Osteoblast (primary cell): ENCODE data around the gene TUSC2. TPM values are rescaled to one million over a fixed set of nuclear protein-coding genes. Genes with fewer than 3 reads are reported as not detected.

Experiments used
- DNase-seq: peaks from one replicate; pipeline ENCODE4 v3.0.0; 2011; ENCODE audit warnings: low spot score, mixed read lengths; ENCODE audit not compliant: insufficient read length; ENCODE audit errors: missing footprints
- H2AFZ ChIP-seq: 2 replicates; pipeline ENCODE4 v1.6.0; 2011; ENCODE audit warnings: mild to moderate bottlenecking, low read length
- H3K27ac ChIP-seq: 2 replicates; pipeline ENCODE4 v1.5.1; 2011; ENCODE audit warnings: mild to moderate bottlenecking, low read depth, low read length, moderate library complexity
- H3K27me3 ChIP-seq: 2 replicates; pipeline ENCODE4 v1.6.0; 2012; ENCODE audit warnings: mild to moderate bottlenecking, control low read depth, inconsistent platforms, low read length, moderate library complexity; ENCODE audit not compliant: insufficient read depth
- H3K36me3 ChIP-seq: 2 replicates; pipeline ENCODE4 v1.5.1; 2011; ENCODE audit warnings: mild to moderate bottlenecking, low read length, control low read depth, moderate library complexity; ENCODE audit not compliant: insufficient read depth
- H3K4me1 ChIP-seq: 2 replicates; pipeline ENCODE4 v1.5.1; 2011; ENCODE audit warnings: mild to moderate bottlenecking, low read length, control low read depth, moderate library complexity; ENCODE audit not compliant: insufficient read depth
- H3K4me2 ChIP-seq: 2 replicates; pipeline ENCODE4 v1.6.0; 2011; ENCODE audit warnings: mild to moderate bottlenecking, low read length; ENCODE audit not compliant: insufficient read depth
- H3K4me3 ChIP-seq: fragments of 200-600 bp; sonication (generic); 3 replicates; pipeline ENCODE4 v1.5.1; 2012; ENCODE audit warnings: mild to moderate bottlenecking, low read length, inconsistent platforms; ENCODE audit not compliant: insufficient read depth
- H3K79me2 ChIP-seq: 2 replicates; pipeline ENCODE4 v1.6.0; 2012; ENCODE audit warnings: mild to moderate bottlenecking, low read length, control low read depth, inconsistent platforms; ENCODE audit not compliant: insufficient read depth
- H3K9me3 ChIP-seq: 2 replicates; pipeline ENCODE4 v1.5.1; 2011; ENCODE audit warnings: low read depth, low read length, control low read depth
- H4K20me1 ChIP-seq: 2 replicates; pipeline ENCODE4 v1.6.0; 2012; ENCODE audit warnings: mild to moderate bottlenecking, low read length, control low read depth; ENCODE audit not compliant: insufficient read depth
- CTCF ChIP-seq: IDR thresholded peaks from 2 replicates; pipeline ENCODE4 v1.5.1; 2011; ENCODE audit warnings: mild to moderate bottlenecking, low read depth, low read length, moderate library complexity; ENCODE audit errors: extremely low read depth
- total RNA-seq: library from RNA; depleted of rRNA; stranded (reverse); fragments of >200 nt; gene quantifications from 2 replicates; pipeline ENCODE4 v1.2.3, GENCODE V29; 2012

The TUSC2 gene
- total RNA-seq, 1 donor = 16.6 TPM

DNA sequence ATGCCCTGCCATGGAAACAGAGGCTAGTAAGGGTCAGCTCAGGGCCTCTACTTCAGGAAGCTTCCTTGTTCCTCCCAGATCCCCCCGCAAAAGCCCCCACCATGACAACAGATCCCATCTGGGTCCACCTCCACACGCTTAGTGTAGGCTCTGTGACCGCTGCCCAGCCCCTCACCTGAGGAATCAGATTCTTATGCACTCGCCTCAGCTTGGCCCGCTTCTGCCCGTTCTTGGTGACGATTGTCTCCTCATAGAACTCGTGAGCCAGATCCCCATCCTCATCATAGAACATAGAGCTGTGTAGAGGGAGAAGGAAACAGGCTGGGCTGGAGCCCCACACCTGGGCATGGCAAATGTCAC lies 1.9 kb downstream of the TUSC2 start:
- no peak for TF ChIP-seq CTCF
- no peak overlapping the region for H3K4me2 ChIP-seq
- no peak for DNase-seq

GRCh38 chr3:50325497-50326181 lies 2.4 kb downstream of the TUSC2 start:
- Histone ChIP-seq H3K79me2 (peaks cover 31% of the 10 kb centered on the region), H3K9me3 (no peaks in the 10 kb centered on the region), H3K27me3 (no peaks in the 10 kb centered on the region), H3K27ac (no peak overlapping the region), H2AFZ (no peak overlapping the region), H3K36me3 (peaks cover 28% of the 10 kb centered on the region), H4K20me1 (peaks cover 13% of the 10 kb centered on the region), H3K4me2 (no peak overlapping the region), H3K4me1 (peaks cover 17% of the 10 kb centered on the region), H3K4me3 (no peak overlapping the region)
- no peak for DNase-seq
- TF ChIP-seq CTCF = no peak

More for the DNA sequence above, 1.9 kb downstream of the TUSC2 start:
- no peaks in the 10 kb centered on the region for H3K27me3 ChIP-seq
- peaks cover 33% of the 10 kb centered on the region for H3K36me3 ChIP-seq
- no peak overlapping the region for H3K27ac ChIP-seq
- H3K4me1 ChIP-seq = peaks cover 16% of the 10 kb centered on the region
- H4K20me1 ChIP-seq = peaks cover 16% of the 10 kb centered on the region
- H3K9me3 ChIP-seq = no peaks in the 10 kb centered on the region
- H3K4me3 ChIP-seq = no peak overlapping the region
- peaks cover 35% of the 10 kb centered on the region for H3K79me2 ChIP-seq
- H2AFZ ChIP-seq = no peak overlapping the region

DNA sequence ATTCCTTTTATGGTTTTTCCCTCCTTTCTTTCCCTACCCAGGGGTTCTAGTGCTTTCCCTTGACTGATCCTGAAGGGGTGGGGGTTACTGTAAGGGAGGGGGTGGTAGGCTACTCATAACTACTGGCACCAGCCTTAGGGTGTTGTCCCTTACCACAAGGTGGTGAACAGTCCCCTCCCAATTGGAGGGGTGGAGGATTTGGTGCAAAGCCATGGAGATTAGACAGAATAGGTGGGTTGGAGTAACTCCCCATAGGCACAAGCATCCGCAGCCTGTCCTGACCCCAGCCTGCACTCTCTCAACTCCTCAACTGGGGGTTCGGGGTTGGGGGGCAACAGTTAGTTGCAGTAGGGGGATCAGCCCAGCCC lies 2.9 kb downstream of the TUSC2 start:
- peaks cover 22% of the 10 kb centered on the region for H3K4me1 ChIP-seq
- peaks cover 22% of the 10 kb centered on the region for H3K36me3 ChIP-seq
- H3K27ac ChIP-seq = no peak overlapping the region
- H4K20me1 ChIP-seq = peaks cover 14% of the 10 kb centered on the region
- H3K27me3 ChIP-seq = no peaks in the 10 kb centered on the region
- H2AFZ ChIP-seq = no peak overlapping the region
- peaks cover 33% of the 10 kb centered on the region for H3K79me2 ChIP-seq
- no peak overlapping the region for H3K4me2 ChIP-seq
- no peak for DNase-seq
- no peak overlapping the region for H3K4me3 ChIP-seq
- no peaks in the 10 kb centered on the region for H3K9me3 ChIP-seq
- TF ChIP-seq CTCF = no peak

- H4K20me1 ChIP-seq = peaks cover 17% of the 10 kb centered on the region
Measured at GRCh38 chr3:50324351-50325112, 3.5 kb downstream of the TUSC2 start.

More at GRCh38 chr3:50324351-50325112, 3.5 kb downstream of the TUSC2 start:
- Histone ChIP-seq H3K27me3 (no peaks in the 10 kb centered on the region), H3K4me2 (no peak overlapping the region), H3K27ac (no peak overlapping the region), H3K4me1 (peaks cover 26% of the 10 kb centered on the region), H3K9me3 (no peaks in the 10 kb centered on the region), H3K79me2 (peaks cover 34% of the 10 kb centered on the region), H3K4me3 (no peak overlapping the region), H2AFZ (no peak overlapping the region), H3K36me3 (peaks cover 20% of the 10 kb centered on the region)
- peak; percentile 99 for DNase-seq
- TF ChIP-seq CTCF = peak; percentile 84
